Upper lobe of left lung (tissue), 6 donors: Measurements from ENCODE around the gene RAB11FIP2. TPM values are rescaled to one million over a fixed set of nuclear protein-coding genes. Genes with fewer than 3 reads are reported as not detected.

Experiments
- ATAC-seq, 2 donors: fragments of 200-7000 bp; cut with Tn5 transposase; one replicate each; pipeline ENCODE4 v1.9.1; 2022; ENCODE audit warnings: mild to moderate bottlenecking in 2 of 2, moderate library complexity in 2 of 2; ENCODE audit not compliant: low FRiP score in 2 of 2
- DNase-seq, 2 donors: peaks; one replicate each; pipeline ENCODE4 v3.0.0-alpha.2; 2019 to 2020
- H3K27ac ChIP-seq, 4 donors: fragments of 200-600 bp; sonication (generic); one replicate each; pipeline ENCODE4 v1.5.1; 2016 to 2019
- H3K27me3 ChIP-seq, 4 donors: fragments of 200-600 bp; sonication (generic); one replicate each; pipeline ENCODE4 v1.5.1; 2017 to 2019
- H3K36me3 ChIP-seq, 4 donors: fragments of 200-600 bp; sonication (generic); one replicate each; pipeline ENCODE4 v1.5.1; 2016 to 2019
- H3K4me1 ChIP-seq, 4 donors: fragments of 200-600 bp; sonication (generic); one replicate each; pipeline ENCODE4 v1.5.1; 2018 to 2019
- H3K4me3 ChIP-seq, 4 donors: fragments of 200-600 bp; sonication (generic); one replicate each; pipeline ENCODE4 v1.5.1; 2017 to 2019; ENCODE audit warnings: mild to moderate bottlenecking in 2 of 4, moderate library complexity in 1 of 4
- H3K9me3 ChIP-seq, 4 donors: fragments of 200-600 bp; sonication (generic); one replicate each; pipeline ENCODE4 v1.5.1; 2018 to 2019
- CTCF ChIP-seq, 6 experiments: fragments of 450-650 bp in 4 of 6; fragments of 200-600 bp in 2 of 6; sonication (generic) in 2 of 6; IDR thresholded peaks; one replicate each; pipeline ENCODE4 v1.5.1; 2016 to 2019; ENCODE audit warnings: antibody characterized with exemption in 6 of 6
- EP300 ChIP-seq, 4 donors: sonication (generic); formaldehyde crosslinking; IDR thresholded peaks; one replicate each; pipeline ENCODE4 v1.5.1; 2017; ENCODE audit warnings: antibody characterized with exemption in 4 of 4, control low read depth in 2 of 4
- POLR2A ChIP-seq, 4 donors: fragments of 450-650 bp; IDR thresholded peaks; one replicate each; pipeline ENCODE4 v1.5.1; 2016 to 2017; ENCODE audit warnings: antibody characterized with exemption in 4 of 4, mild to moderate bottlenecking in 2 of 4
- POLR2AphosphoS5 ChIP-seq, 2 donors: sonication (generic); formaldehyde crosslinking; IDR thresholded peaks; one replicate each; pipeline ENCODE4 v1.5.1; 2017; ENCODE audit warnings: antibody characterized with exemption in 2 of 2
- WGBS, 2 donors: methylation state at CpG; one replicate each; pipeline ENCODE4 v1.1.5; 2017 to 2018; 5-methylcytosine and 5-hydroxymethylcytosine counted together
- total RNA-seq, 6 donors: library from RNA; depleted of rRNA in 4 of 6; stranded (reverse); fragments of >200 nt in 4 of 6; gene quantifications; one replicate each; pipeline versions ENCODE4 v1.1.0 to v1.2.1, GENCODE V29; 2016 to 2021
- donor health status: DM: no; HTN: no; CAD: no; lungs with moderate emphysema.
- donor health status: DM: no; HTN: yes; CAD: no; lungs with severe emphysema.

RAB11FIP2 gene
- total RNA-seq, 6 donors from 2014 or later: 12.9 to 66.4 (median 31.0) TPM

- TF ChIP-seq EP300 (IDR thresholded peaks at IDR 0.05) (no peak), POLR2AphosphoS5 (IDR thresholded peaks at IDR 0.05) (no peak), CTCF (IDR thresholded peaks at IDR 0.05) (no peak), POLR2A (IDR thresholded peaks at IDR 0.05) (no peak)
- no peak overlapping the region for H3K27ac ChIP-seq
- no peak for DNase-seq
- WGBS, 2 donors: 92% methylated on average over 3 of the region's 3 CpGs
- H3K27me3 ChIP-seq: no peaks in the 10 kb centered on the region
- H3K9me3 ChIP-seq: no peaks in the 10 kb centered on the region
- no peak for ATAC-seq
- peaks cover 6 to 53% (median 10%) of the 10 kb centered on the region in 4 donors for H3K36me3 ChIP-seq
- no peak overlapping the region for H3K4me3 ChIP-seq
- H3K4me1 ChIP-seq: no peaks in the 10 kb centered on the region
These were observed 39.0 kb downstream of the RAB11FIP2 start for GRCh38 chr10:118007773-118008172.

GRCh38 chr10:118003126-118003525, 43.6 kb downstream of the RAB11FIP2 start:
- no peak overlapping the region for H3K27ac ChIP-seq
- no peak for TF ChIP-seq POLR2A (IDR thresholded peaks at IDR 0.05)
- no peak for TF ChIP-seq POLR2AphosphoS5 (IDR thresholded peaks at IDR 0.05)
- no peak for TF ChIP-seq EP300 (IDR thresholded peaks at IDR 0.05)
- no peak for TF ChIP-seq CTCF (IDR thresholded peaks at IDR 0.05)
- no peaks in the 10 kb centered on the region for H3K27me3 ChIP-seq
- H3K4me1 ChIP-seq: no peaks in the 10 kb centered on the region
- 74 to 89% methylated on average over 1 of the region's 1 CpG for WGBS, 2 donors
- ATAC-seq (no peak), DNase-seq (no peak)
- no peak overlapping the region for H3K4me3 ChIP-seq
- no peaks in the 10 kb centered on the region for H3K9me3 ChIP-seq
- H3K36me3 ChIP-seq: peaks cover 6 to 35% (median 9%) of the 10 kb centered on the region in 4 donors

- WGBS, 2 donors: 84 to 90% methylated on average over 6 of the region's 6 CpGs
These were observed 44.2 kb downstream of the RAB11FIP2 start for GRCh38 chr10:118002581-118002980.

GRCh38 chr10:117997673-117998072, 49.1 kb downstream of the RAB11FIP2 start:
- Histone ChIP-seq H3K4me3 (no peak overlapping the region), H3K36me3 (no peaks in the 10 kb centered on the region), H3K27ac (no peak overlapping the region), H3K27me3 (no peaks in the 10 kb centered on the region), H3K4me1 (no peaks in the 10 kb centered on the region), H3K9me3 (no peaks in the 10 kb centered on the region)
- 87 to 95% methylated on average over 1 of the region's 1 CpG for WGBS, 2 donors
- DNase-seq (no peak), ATAC-seq (no peak)
- no peak for TF ChIP-seq POLR2A (IDR thresholded peaks at IDR 0.05)

More at GRCh38 chr10:118002581-118002980, 44.2 kb downstream of the RAB11FIP2 start:
- H3K36me3 ChIP-seq: peaks cover 4 to 29% (median 6%) of the 10 kb centered on the region in 4 donors
- H3K4me3 ChIP-seq: no peak overlapping the region
- no peak overlapping the region for H3K27ac ChIP-seq
- DNase-seq (no peak), ATAC-seq (no peak)
- H3K4me1 ChIP-seq: no peaks in the 10 kb centered on the region
- no peaks in the 10 kb centered on the region for H3K27me3 ChIP-seq
- no peaks in the 10 kb centered on the region for H3K9me3 ChIP-seq
- no peak for TF ChIP-seq POLR2AphosphoS5 (IDR thresholded peaks at IDR 0.05)
- no peak for TF ChIP-seq CTCF (IDR thresholded peaks at IDR 0.05)
- TF ChIP-seq POLR2A (IDR thresholded peaks at IDR 0.05): no peak
- TF ChIP-seq EP300 (IDR thresholded peaks at IDR 0.05): no peak

GRCh38 chr10:117996709-117997108, 50.0 kb downstream of the RAB11FIP2 start:
- TF ChIP-seq EP300 (IDR thresholded peaks at IDR 0.05) (no peak), POLR2A (IDR thresholded peaks at IDR 0.05) (no peak), CTCF (IDR thresholded peaks at IDR 0.05) (no peak), POLR2AphosphoS5 (IDR thresholded peaks at IDR 0.05) (no peak)
- H3K4me3 ChIP-seq: no peak overlapping the region
- WGBS, 2 donors: 97% methylated on average over 1 of the region's 1 CpG

More at GRCh38 chr10:117996709-117997108, 50.0 kb downstream of the RAB11FIP2 start:
- ATAC-seq (no peak), DNase-seq (no peak)
- Histone ChIP-seq H3K9me3 (no peaks in the 10 kb centered on the region), H3K27ac (no peak overlapping the region), H3K36me3 (no peaks in the 10 kb centered on the region), H3K27me3 (no peaks in the 10 kb centered on the region), H3K4me1 (no peaks in the 10 kb centered on the region)
